ENCODE results near the gene TMTC2. TPM values are rescaled to one million over a fixed set of nuclear protein-coding genes. Genes with fewer than 3 reads are reported as not detected.

The TMTC2 gene
- total and polyA plus RNA-seq, 10 of the 15 experiments (the other 5 are each of a cell fraction or from before 2014, with no cell fraction given), result 0.14 to 9.7 (median 1.2) TPM

GRCh38 chr12:83179999-83180398, 493.3 kb downstream of the TMTC2 start:
- RAD21 ChIA-PET (ENCODE audit: unreplicated experiment), result no interaction called here
- POLR2A ChIA-PET, result no interaction called here
- in situ Hi-C loops (cut with MboI), result no loop called here
- SMC1A ChIA-PET (ENCODE audit: uncharacterized antibody, unreplicated experiment), result interaction anchor here (1.3 kb wide), 1 partner anchor 11 kb away, joined by 3 read pairs; no protein-coding TSS in a partner anchor
- no peaks in the 10 kb centered on the region for H3K27me3 ChIP-seq (replicated peaks in 1 of 2; ENCODE audit: control insufficient read depth in 2 of 2, insufficient read depth in 2 of 2, low read length in 1 of 2)
- H3K79me2 ChIP-seq (ENCODE audit: control insufficient read depth, insufficient read depth, low read length), result no peaks in the 10 kb centered on the region
- DNase-seq (ENCODE audit: low read depth, low spot score), result no peak
- no peak overlapping the region for H3K4me2 ChIP-seq (ENCODE audit: control insufficient read depth, insufficient read depth)
- intact Hi-C loops (cut with micrococcal nuclease; ENCODE audit: unreplicated experiment), result no loop called here
- H3K36me3 ChIP-seq (ENCODE audit: control insufficient read depth in 2 of 2, insufficient read depth in 2 of 2, low read length in 1 of 2), result no peaks in the 10 kb centered on the region
- no peak overlapping the region for H2AFZ ChIP-seq (ENCODE audit: control insufficient read depth, low read depth, low read length)
- ATAC-seq, result no peak
- H3K27ac ChIP-seq (ENCODE audit: control insufficient read depth, insufficient read depth), result no peak overlapping the region
- H3K9me3 ChIP-seq (replicated peaks; ENCODE audit: control insufficient read depth, insufficient read depth, low read length), result no peaks in the 10 kb centered on the region
- BruUV-seq (replicated peaks), result no TSS peak
- no peak overlapping the region for H3K4me3 ChIP-seq
- CTCF ChIA-PET, result no interaction called here
- H3K4me1 ChIP-seq (ENCODE audit: control insufficient read depth, insufficient read depth, low read length), result no peaks in the 10 kb centered on the region
- FAIRE-seq, result no peak
- H3K9ac ChIP-seq (ENCODE audit: control insufficient read depth, insufficient read depth, low read length), result no peak overlapping the region
- TF ChIP-seq TCF3 (IDR thresholded peaks at IDR 0.05; ENCODE audit: borderline replicate concordance, insufficient read depth, low read depth, low read length) (no peak), NFYA (IDR thresholded peaks at IDR 0.05; ENCODE audit: borderline replicate concordance, low read depth, low read length) (no peak), ZSCAN29 (IDR thresholded peaks at IDR 0.05) (no peak), PML (IDR thresholded peaks at IDR 0.05; ENCODE audit: low read length) (no peak), CHD1 (IDR thresholded peaks at IDR 0.05; ENCODE audit: low read depth, low read length) (no peak), TCF7 (IDR thresholded peaks at IDR 0.05; ENCODE audit: borderline replicate concordance) (no peak), POLR2AphosphoS5 (IDR thresholded peaks at IDR 0.05; ENCODE audit: low read length) (no peak), STAT3 (IDR thresholded peaks at IDR 0.05; ENCODE audit: low read depth, low read length) (no peak)
- no peaks in the 10 kb centered on the region for H4K20me1 ChIP-seq (ENCODE audit: control insufficient read depth, insufficient read depth)

- RAD21 ChIA-PET (ENCODE audit: unreplicated experiment), result no interaction called here
Measured at GRCh38 chr12:83181074-83181473, 494.4 kb downstream of the TMTC2 start.

More at GRCh38 chr12:83181074-83181473, 494.4 kb downstream of the TMTC2 start:
- Histone ChIP-seq H3K9ac (ENCODE audit: control insufficient read depth, insufficient read depth, low read length) (no peak overlapping the region), H3K4me1 (ENCODE audit: control insufficient read depth, insufficient read depth, low read length) (no peaks in the 10 kb centered on the region), H2AFZ (ENCODE audit: control insufficient read depth, low read depth, low read length) (no peak overlapping the region), H3K27me3 (replicated peaks in 1 of 2; ENCODE audit: control insufficient read depth in 2 of 2, insufficient read depth in 2 of 2, low read length in 1 of 2) (no peaks in the 10 kb centered on the region), H3K79me2 (ENCODE audit: control insufficient read depth, insufficient read depth, low read length) (no peaks in the 10 kb centered on the region), H3K36me3 (ENCODE audit: control insufficient read depth in 2 of 2, insufficient read depth in 2 of 2, low read length in 1 of 2) (no peaks in the 10 kb centered on the region), H3K27ac (ENCODE audit: control insufficient read depth, insufficient read depth) (no peak overlapping the region), H3K4me3 (no peak overlapping the region), H3K4me2 (ENCODE audit: control insufficient read depth, insufficient read depth) (no peak overlapping the region), H4K20me1 (ENCODE audit: control insufficient read depth, insufficient read depth) (no peaks in the 10 kb centered on the region), H3K9me3 (replicated peaks; ENCODE audit: control insufficient read depth, insufficient read depth, low read length) (no peaks in the 10 kb centered on the region)
- DNase-seq (ENCODE audit: low read depth, low spot score) (no peak), ATAC-seq (no peak), FAIRE-seq (no peak)
- ChIA-PET POLR2A (no interaction called here), CTCF (no interaction called here), SMC1A (ENCODE audit: uncharacterized antibody, unreplicated experiment) (interaction anchor here (1.3 kb wide), 1 partner anchor 12 kb away, joined by 3 read pairs; no protein-coding TSS in a partner anchor)
- TF ChIP-seq STAT3 (IDR thresholded peaks at IDR 0.05; ENCODE audit: low read depth, low read length) (no peak), TCF12 (IDR thresholded peaks at IDR 0.05; ENCODE audit: low read depth, low read length) (no peak)
- in situ Hi-C loops (cut with MboI), result no loop called here
- 50% methylated on average over 1 of the region's 1 CpG for WGBS (ENCODE audit: insufficient coverage, insufficient replicate concordance, low lambda C conversion rate, missing lambda C conversion rate)
- BruUV-seq (replicated peaks), result no TSS peak
- intact Hi-C loops (cut with micrococcal nuclease; ENCODE audit: unreplicated experiment), result no loop called here

Data from GM12878 (cell line).